GM21360 (cell line): ENCODE measurements around the gene ANGPTL1.

Experiments used
- ATAC-seq: cut with Tn5 transposase; IDR thresholded peaks from one replicate; pipeline ENCODE4 v1.9.1; 2021; ENCODE audit warnings: mild to moderate bottlenecking, moderate library complexity; ENCODE audit not compliant: unreplicated experiment

ANGPTL1 gene

DNA sequence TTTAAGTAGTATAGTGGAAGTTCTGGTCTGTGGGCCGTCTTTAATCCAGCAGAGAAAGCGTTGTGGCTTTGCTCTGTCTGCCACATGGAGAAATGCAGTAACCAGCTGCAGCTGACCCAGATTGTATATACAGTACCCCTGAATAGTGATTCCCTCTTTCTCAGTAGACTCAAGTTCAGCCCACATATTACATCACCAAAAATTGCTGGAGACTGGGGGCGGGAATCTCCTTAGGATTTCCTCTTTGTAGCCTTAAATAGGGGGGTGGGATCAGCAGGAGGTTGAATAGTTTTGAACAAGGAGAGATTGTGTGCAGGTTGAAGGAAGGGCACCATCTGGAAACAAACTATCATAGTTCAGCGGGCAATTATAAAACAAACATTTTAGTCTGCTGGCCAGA, at the start of gene ANGPTL1:
Gene ANGPTL1 (minus strand): TSS at position 134 of the 400 bp plus-strand sequence. CDS start 5,301 bp downstream, outside the sequence.
- ATAC-seq: no peak

DNA sequence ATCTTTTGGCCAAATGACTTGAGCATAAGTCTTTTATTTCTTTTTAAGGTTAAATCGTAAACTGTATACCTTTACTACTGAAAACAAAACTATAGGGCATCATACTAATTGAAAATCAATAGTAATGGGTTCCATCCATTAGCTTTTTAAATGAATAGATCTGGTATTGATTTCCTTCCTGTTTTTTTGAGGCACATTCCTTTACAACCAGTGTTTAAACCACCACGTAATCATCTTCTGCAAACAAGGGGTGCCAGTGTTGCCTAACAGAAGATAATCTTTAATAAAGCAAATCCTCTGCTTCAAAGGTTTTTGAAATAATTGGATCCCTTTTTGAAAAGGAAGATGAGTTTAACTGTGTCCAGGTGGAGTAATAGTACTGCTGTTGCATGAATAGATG, 48.7 kb upstream of the ANGPTL1 start:
- ATAC-seq: no peak

DNA sequence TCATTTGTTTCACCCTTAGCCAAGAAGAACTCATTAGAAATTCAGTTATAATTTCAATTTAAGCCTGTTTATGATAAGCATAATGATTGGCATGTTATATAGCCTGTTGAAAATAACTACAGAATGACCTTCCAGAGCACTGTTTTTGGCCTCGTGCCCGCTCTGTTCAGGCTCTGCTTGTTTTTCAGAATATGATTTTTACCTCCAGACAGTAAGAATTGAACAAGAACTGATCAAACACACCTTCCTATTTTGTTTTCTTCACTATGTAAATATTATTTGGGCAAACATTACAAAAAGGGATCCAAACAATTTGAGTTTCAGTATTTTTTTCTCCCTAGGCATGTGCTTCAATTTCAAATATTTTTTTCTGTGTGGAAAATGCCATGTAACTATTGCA, 48.1 kb upstream of the ANGPTL1 start:
- ATAC-seq: no peak

GRCh38 chr1:178918308-178918707, 47.4 kb upstream of the ANGPTL1 start:
- no peak for ATAC-seq

DNA sequence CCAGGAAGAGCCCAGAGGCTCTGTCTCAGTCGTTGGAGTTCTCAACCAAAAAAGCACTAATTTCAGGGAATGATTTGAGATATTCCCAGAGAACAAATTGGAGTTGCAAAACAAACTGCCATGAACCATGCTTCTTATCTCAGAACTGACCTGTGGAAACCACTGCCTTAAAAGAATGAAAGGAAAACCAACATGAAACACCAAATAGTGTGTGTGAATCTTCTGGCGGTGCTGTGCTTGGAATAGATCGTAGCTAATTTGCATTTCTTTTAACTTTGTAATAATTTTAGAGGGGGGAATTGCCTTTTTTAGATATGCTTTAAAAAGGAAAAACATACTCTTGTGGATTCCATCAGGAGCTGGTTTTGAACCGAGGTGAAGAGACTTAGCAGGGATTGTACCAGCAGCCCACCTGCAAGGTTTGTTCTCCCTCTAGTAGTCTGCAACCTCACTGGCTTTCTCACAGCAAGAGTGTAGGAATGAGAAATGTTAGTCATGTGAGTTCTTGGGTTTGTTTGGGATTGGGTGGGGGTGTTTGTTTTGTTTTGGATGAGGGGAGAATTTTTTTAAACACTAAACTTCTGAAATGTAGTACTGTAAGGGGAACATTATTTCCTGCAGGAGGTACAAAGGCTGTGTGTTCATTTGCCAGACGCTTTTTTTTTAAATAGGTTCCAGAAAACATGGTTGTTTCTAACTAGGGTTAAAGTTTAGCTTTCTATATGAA, 45.7 kb upstream of the ANGPTL1 start:
- no peak for ATAC-seq

- ATAC-seq: no peak
Measured at GRCh38 chr1:178912597-178912996, 41.7 kb upstream of the ANGPTL1 start.

DNA sequence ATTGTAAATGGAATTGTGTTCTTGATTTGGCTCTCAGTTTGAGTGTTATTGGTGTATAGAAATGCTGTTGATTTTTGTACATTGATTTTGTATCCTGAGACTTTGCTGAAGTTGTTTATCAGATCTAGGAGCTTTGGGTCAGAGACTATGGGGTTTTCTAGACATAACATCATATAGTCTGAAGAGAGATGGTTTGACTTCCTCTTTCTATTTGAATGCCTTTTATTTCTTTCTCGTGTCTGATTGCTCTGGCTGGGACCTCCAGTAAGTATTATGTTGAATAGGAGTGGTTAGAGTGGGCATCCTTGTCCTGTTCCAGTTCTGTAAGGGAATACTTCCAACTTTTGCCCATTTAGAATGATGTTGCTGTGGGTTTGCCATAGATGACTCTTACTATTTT, 39.1 kb upstream of the ANGPTL1 start:
- ATAC-seq: no peak

- ATAC-seq: no peak
Measured at GRCh38 chr1:178908358-178908757, 37.5 kb upstream of the ANGPTL1 start.

DNA sequence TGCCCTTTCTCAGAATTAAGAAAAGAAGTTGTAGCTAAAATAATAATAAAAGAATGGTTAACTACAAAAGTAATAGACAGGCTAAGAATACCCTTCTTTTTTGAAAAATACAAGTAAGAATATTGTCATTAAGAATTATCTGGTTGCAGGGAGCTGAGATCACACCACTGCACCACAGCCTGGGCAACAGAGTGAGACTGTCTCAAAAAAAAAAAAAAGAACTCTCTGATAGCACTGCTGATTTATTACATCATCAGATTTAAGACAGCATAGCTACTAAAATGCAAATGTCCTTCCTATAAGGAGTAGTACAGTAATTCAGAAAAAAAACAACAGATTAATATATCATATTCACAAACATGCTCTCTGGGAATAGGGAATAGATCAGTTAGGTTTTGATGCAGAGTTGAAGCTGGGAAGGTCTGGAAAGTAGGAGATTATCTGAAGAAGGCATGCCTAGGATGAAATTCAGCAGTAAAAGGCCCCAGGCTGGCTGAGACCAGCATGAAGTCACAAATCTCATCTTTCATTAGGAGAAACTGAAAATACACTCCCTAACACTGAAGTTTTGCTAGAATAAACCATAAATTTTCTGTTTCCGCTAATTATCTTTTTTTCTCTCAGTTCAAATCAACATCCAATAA, 30.7 kb upstream of the ANGPTL1 start:
- ATAC-seq: no peak

DNA sequence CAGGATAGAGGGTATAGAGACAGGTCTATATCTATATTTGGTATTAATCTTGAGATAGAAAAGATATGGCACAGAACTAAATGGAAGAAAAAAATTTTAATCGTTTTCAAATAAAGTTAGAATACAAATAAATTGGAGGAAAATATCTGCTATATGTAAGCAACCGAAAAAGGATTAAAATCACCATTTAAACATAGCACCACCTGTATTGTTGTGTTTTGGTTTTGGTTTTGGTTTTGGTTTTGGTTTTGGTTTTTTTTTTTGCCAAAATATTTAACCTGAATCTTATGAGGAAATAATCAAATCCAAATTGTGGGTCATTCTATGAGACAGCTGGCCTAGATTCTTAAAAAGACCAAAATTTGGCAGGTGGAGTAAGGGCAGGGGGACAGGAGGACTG, 28.5 kb upstream of the ANGPTL1 start:
- ATAC-seq: no peak

GRCh38 chr1:178898401-178898800, 27.5 kb upstream of the ANGPTL1 start:
- no peak for ATAC-seq

- no peak for ATAC-seq
Measured at GRCh38 chr1:178895928-178896327, 25.1 kb upstream of the ANGPTL1 start.

DNA sequence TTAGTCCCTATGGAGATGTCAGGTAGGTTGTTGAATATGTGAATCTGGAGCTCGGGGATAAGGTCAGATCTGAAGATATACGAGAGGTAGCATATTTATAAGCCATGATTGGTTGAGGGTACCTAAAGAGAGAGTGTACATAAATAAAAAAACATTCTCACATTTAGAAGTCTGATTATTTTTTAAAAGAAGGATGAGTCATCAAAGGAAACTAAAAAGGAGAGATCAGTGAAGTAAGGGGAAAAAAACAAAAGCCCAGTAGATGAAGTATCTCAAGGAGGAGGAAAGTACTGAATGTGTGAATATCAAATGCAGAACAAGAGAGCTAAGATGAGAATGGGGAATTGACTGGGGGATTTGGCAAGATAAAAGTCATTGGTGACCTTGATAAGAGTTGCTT, 15.7 kb upstream of the ANGPTL1 start:
- ATAC-seq: no peak

- ATAC-seq: no peak
Measured at GRCh38 chr1:178885869-178886268, 15.0 kb upstream of the ANGPTL1 start.

- ATAC-seq: no peak
Measured at GRCh38 chr1:178881950-178882349, 11.1 kb upstream of the ANGPTL1 start.

GRCh38 chr1:178877896-178878295, 7.0 kb upstream of the ANGPTL1 start:
- no peak for ATAC-seq

- no peak for ATAC-seq
Measured at GRCh38 chr1:178875936-178876335, 5.1 kb upstream of the ANGPTL1 start.

- ATAC-seq: no peak
Measured at GRCh38 chr1:178874966-178875365, 4.1 kb upstream of the ANGPTL1 start.

GRCh38 chr1:178871551-178872320, 859 bp upstream of the ANGPTL1 start:
- ATAC-seq: no peak

GRCh38 chr1:178870221-178870620, 656 bp downstream of the ANGPTL1 start:
- no peak for ATAC-seq

DNA sequence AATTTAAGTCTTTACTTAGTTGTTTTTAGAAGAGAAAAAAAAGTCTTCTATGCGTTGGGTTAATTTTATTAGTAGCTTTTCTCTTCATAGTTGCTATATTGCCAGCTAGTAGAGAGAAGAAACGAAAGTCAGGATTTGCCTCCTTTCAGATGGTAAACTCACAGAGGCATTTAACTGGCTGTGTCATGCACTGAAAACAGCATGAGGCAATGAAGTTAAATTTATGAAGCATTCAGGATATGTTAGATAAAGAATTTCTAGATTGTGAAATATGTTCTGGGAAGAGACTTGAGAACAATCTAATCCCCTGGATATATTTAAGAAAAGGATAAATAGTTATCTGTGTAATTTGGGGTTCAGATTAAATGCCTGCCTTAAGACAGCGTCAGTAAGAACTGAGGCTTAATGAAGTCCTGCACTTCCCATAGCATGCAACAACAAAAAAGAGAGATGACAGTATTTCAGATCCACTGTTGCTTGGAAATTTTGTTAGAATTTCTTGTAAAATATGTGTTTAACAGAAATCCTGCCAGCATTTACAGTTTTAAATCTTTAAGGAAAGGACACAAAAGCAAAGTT, 1.7 kb downstream of the ANGPTL1 start:
- no peak for ATAC-seq

- ATAC-seq: no peak
Measured at GRCh38 chr1:178868706-178869105, 2.2 kb downstream of the ANGPTL1 start.
